Caco-2 (cell line): ENCODE results near the gene RHEBL1. TPM values are rescaled to one million over a fixed set of nuclear protein-coding genes. Genes with fewer than 3 reads are reported as not detected.
A peak's percentile ranks its signal among the peaks of the same experiment; 100 is the strongest.

Experiments used
- BruUV-seq: library from RNA; stranded (reverse); fragments of 400-500 nt; replicated peaks from 2 replicates; lab custom pipeline; 2021; lab: Mats Ljungman, UMichigan
- CTCF ChIA-PET: fragments of 300-600 bp; sonication (Branson Sonifier 250); formaldehyde crosslinking; loops from one replicate; lab custom pipeline; 2022; ENCODE audit warnings: antibody characterized with exemption; lab: Charles Lee
- POLR2A ChIA-PET: fragments of 300-600 bp; sonication (Branson Sonifier 250); formaldehyde crosslinking; loops from one replicate; lab custom pipeline; 2022; ENCODE audit warnings: antibody characterized with exemption; lab: Charles Lee
- DNase-seq, 2 experiments: peaks; one replicate each; pipeline versions ENCODE4 v3.0.0 to v3.0.0-alpha.2; 2020 to 2022
- H3K27me3 ChIP-seq: replicated peaks from 2 replicates; pipeline ENCODE4 v1.6.0; 2011; ENCODE audit warnings: low read length; ENCODE audit not compliant: control insufficient read depth, insufficient read depth
- H3K36me3 ChIP-seq: 2 replicates; pipeline ENCODE4 v1.5.1; 2011; ENCODE audit warnings: low read length; ENCODE audit not compliant: control insufficient read depth, insufficient read depth
- H3K4me1 ChIP-seq: fragments of 250-450 bp; sonication (Bioruptor Pico); 2 replicates; pipeline ENCODE4 v1.5.1; 2020; ENCODE audit warnings: mild to moderate bottlenecking
- H3K4me3 ChIP-seq: 2 replicates; pipeline ENCODE4 v1.5.1; 2011; ENCODE audit warnings: low read depth, mild to moderate bottlenecking, control low read depth, low read length
- H3K9me3 ChIP-seq: fragments of 250-450 bp; sonication (Bioruptor Pico); 2 replicates; pipeline ENCODE4 v1.5.1; 2020; ENCODE audit warnings: mild to moderate bottlenecking, moderate library complexity
- H3K27ac Mint-ChIP-seq: one replicate; pipeline ENCODE4 v1.8.0; 2022; ENCODE audit warnings: mixed read lengths; ENCODE audit not compliant: unreplicated experiment
- H3K27me3 Mint-ChIP-seq: one replicate; pipeline ENCODE4 v1.8.0; 2022; ENCODE audit warnings: mixed read lengths; ENCODE audit not compliant: insufficient read depth, unreplicated experiment
- H3K36me3 Mint-ChIP-seq: one replicate; pipeline ENCODE4 v1.8.0; 2022; ENCODE audit warnings: mild to moderate bottlenecking, mixed read lengths; ENCODE audit not compliant: insufficient read depth, unreplicated experiment
- H3K4me1 Mint-ChIP-seq: one replicate; pipeline ENCODE4 v1.8.0; 2022; ENCODE audit warnings: low read depth, mixed read lengths; ENCODE audit not compliant: unreplicated experiment
- H3K4me3 Mint-ChIP-seq: one replicate; pipeline ENCODE4 v1.8.0; 2022; ENCODE audit warnings: mild to moderate bottlenecking, moderate library complexity, mixed read lengths; ENCODE audit not compliant: unreplicated experiment
- H3K9me3 Mint-ChIP-seq: one replicate; pipeline ENCODE4 v1.8.0; 2022; ENCODE audit warnings: mixed read lengths; ENCODE audit not compliant: unreplicated experiment
- CTCF ChIP-seq, 2 experiments: fragments of 200-600 bp in 1 of 2; IDR thresholded peaks; 1 replicate in 1 of 2; 2 replicates in 1 of 2; pipeline versions ENCODE4 v1.5.1 to v1.8.0; 2011 to 2022; ENCODE audit warnings: antibody characterized with exemption in 1 of 2, control low read depth in 1 of 2, inconsistent platforms in 1 of 2, low read depth in 1 of 2, low read length in 1 of 2, mild to moderate bottlenecking in 1 of 2, moderate library complexity in 1 of 2; ENCODE audit not compliant: insufficient read depth in 1 of 2, severe bottlenecking in 1 of 2, unreplicated experiment in 1 of 2
- intact Hi-C: fragments of 100-400 bp; cut with micrococcal nuclease; formaldehyde crosslinking; loops from one replicate; pipeline ENCODE4 v1.10.0; 2022; ENCODE audit not compliant: unreplicated experiment
- total RNA-seq: library from RNA; stranded (reverse); gene quantifications from 2 replicates; pipeline ENCODE4 v1.2.3, GENCODE V29; 2022

RHEBL1 gene
- total RNA-seq, 1 experiment from 2014 or later = 2.5 TPM

GRCh38 chr12:49037947-49038237 is 31.9 kb downstream of the RHEBL1 start:
- CTCF ChIA-PET = no interaction called here
- H3K4me3 ChIP-seq = no peak overlapping the region
- Mint-ChIP-seq H3K4me3 (no peak overlapping the region), H3K36me3 (peaks cover 92% of the 10 kb centered on the region), H3K4me1 (no peaks in the 10 kb centered on the region), H3K9me3 (no peaks in the 10 kb centered on the region), H3K27ac (no peak overlapping the region), H3K27me3 (no peaks in the 10 kb centered on the region)
- intact Hi-C loops = no loop called here
- no peak for TF ChIP-seq CTCF (IDR thresholded peaks at IDR 0.05; ENCODE audit: insufficient read depth in 1 of 2, low read depth in 1 of 2, low read length in 1 of 2, severe bottlenecking in 1 of 2, unreplicated experiment in 1 of 2)
- no peaks in the 10 kb centered on the region for H3K27me3 ChIP-seq
- no peaks in the 10 kb centered on the region for H3K9me3 ChIP-seq
- no peaks in the 10 kb centered on the region for H3K4me1 ChIP-seq
- DNase-seq = no peak
- POLR2A ChIA-PET = no interaction called here
- H3K36me3 ChIP-seq = peaks cover 3% of the 10 kb centered on the region; the same call in 1 of the 2 replicates
- no TSS peak for BruUV-seq

DNA sequence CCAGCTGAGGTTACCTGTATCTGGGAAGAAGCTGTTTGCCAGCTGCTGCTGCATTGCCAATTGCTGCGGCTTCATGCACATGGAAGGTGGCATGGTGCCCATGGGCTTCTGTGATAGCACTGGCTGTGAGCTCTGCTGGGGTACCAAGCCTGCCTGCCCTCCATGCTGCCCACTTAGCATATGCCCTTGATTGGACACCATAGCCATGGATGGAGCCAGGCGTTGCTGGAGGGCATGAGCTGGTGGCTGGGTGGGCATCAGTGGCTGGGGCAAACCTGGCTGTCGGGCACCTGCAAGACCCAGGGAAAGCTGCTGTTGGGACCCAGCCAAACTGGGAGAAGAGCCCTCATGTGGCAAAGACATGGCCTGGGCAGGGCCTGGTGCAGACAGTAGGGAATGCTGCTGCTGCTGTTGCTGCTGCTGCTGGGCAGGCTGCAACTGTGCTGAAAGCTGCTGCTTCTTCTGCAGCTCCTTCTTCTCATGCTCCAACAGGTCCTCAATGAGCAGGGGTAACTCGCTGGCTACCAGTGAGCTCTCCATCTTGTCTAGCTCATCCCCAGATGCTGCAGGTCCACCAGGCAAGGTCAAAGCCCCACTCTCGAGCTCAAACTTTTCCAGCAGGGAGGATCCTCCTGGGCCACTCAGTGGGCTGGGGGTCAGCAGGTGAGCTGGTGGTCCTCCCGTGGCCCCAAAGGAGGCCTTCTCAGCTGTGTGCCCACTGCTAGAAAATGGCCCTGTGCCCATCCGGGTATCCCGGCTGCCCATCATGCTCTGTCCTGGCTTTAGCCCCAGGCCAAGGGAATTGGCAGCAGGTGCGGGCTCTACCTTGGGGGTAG is 32.5 kb downstream of the RHEBL1 start:
- Histone ChIP-seq H3K9me3 (no peaks in the 10 kb centered on the region), H3K4me3 (no peak overlapping the region), H3K4me1 (no peaks in the 10 kb centered on the region), H3K36me3 (peaks cover 3% of the 10 kb centered on the region), H3K27me3 (no peaks in the 10 kb centered on the region)
- no peaks in the 10 kb centered on the region for H3K4me1 Mint-ChIP-seq
- TF ChIP-seq CTCF (IDR thresholded peaks at IDR 0.05; ENCODE audit: insufficient read depth in 1 of 2, low read depth in 1 of 2, low read length in 1 of 2, severe bottlenecking in 1 of 2, unreplicated experiment in 1 of 2) = no peak
- BruUV-seq = TSS peak; percentile 16
- intact Hi-C loops = no loop called here
- no peak overlapping the region for H3K4me3 Mint-ChIP-seq
- no peak for DNase-seq
- POLR2A ChIA-PET = no interaction called here
- H3K36me3 Mint-ChIP-seq = peaks cover 92% of the 10 kb centered on the region
- H3K27ac Mint-ChIP-seq = no peak overlapping the region
- no peaks in the 10 kb centered on the region for H3K9me3 Mint-ChIP-seq
- CTCF ChIA-PET = interaction anchor here (0.6 kb wide), 2 partner anchors 12 to 22 kb away, joined by 3 read pairs; no protein-coding TSS in a partner anchor
- no peaks in the 10 kb centered on the region for H3K27me3 Mint-ChIP-seq

GRCh38 chr12:49036029-49036428 is 33.8 kb downstream of the RHEBL1 start:
- Histone ChIP-seq H3K27me3 (no peaks in the 10 kb centered on the region), H3K4me1 (no peaks in the 10 kb centered on the region), H3K36me3 (peaks cover 4% of the 10 kb centered on the region), H3K9me3 (no peaks in the 10 kb centered on the region), H3K4me3 (no peak overlapping the region)
- DNase-seq = no peak
- no peaks in the 10 kb centered on the region for H3K27me3 Mint-ChIP-seq
- no TSS peak for BruUV-seq
- H3K4me1 Mint-ChIP-seq = no peaks in the 10 kb centered on the region
- no peak overlapping the region for H3K4me3 Mint-ChIP-seq
- peaks cover 92% of the 10 kb centered on the region for H3K36me3 Mint-ChIP-seq
- H3K9me3 Mint-ChIP-seq = no peaks in the 10 kb centered on the region
- TF ChIP-seq CTCF (IDR thresholded peaks at IDR 0.05; ENCODE audit: insufficient read depth in 1 of 2, low read depth in 1 of 2, low read length in 1 of 2, severe bottlenecking in 1 of 2, unreplicated experiment in 1 of 2) = no peak
- CTCF ChIA-PET = interaction anchor here (0.6 kb wide), 1 partner anchor 112 kb away, joined by 5 read pairs; no protein-coding TSS in a partner anchor
- H3K27ac Mint-ChIP-seq = no peak overlapping the region
- intact Hi-C loops = no loop called here
- POLR2A ChIA-PET = no interaction called here
